Gastrocnemius medialis (tissue), 4 donors: ENCODE measurements around the gene WDCP.
"Not testable (repeated sequence)": the region's sequence is repeated elsewhere in the genome, so short reads cannot be mapped to it uniquely, and the experiment has no call there.

Experiments
- CTCF ChIP-seq, 5 experiments: fragments of 450-650 bp in 3 of 5; fragments of 200-600 bp in 2 of 5; sonication (generic) in 2 of 5; IDR thresholded peaks in 4 of 5; conservative IDR thresholded peaks in 1 of 5; 1 replicate in 4 of 5; 2 replicates in 1 of 5; pipeline ENCODE4 v1.5.1; 2016 to 2019; ENCODE audit warnings: antibody characterized with exemption in 5 of 5, mild to moderate bottlenecking in 3 of 5, moderate library complexity in 3 of 5
- POLR2A ChIP-seq, 2 donors: fragments of 450-650 bp; IDR thresholded peaks; one replicate each; pipeline ENCODE4 v1.6.1; 2017; ENCODE audit warnings: antibody characterized with exemption in 2 of 2, mild to moderate bottlenecking in 2 of 2, moderate library complexity in 2 of 2

DNA sequence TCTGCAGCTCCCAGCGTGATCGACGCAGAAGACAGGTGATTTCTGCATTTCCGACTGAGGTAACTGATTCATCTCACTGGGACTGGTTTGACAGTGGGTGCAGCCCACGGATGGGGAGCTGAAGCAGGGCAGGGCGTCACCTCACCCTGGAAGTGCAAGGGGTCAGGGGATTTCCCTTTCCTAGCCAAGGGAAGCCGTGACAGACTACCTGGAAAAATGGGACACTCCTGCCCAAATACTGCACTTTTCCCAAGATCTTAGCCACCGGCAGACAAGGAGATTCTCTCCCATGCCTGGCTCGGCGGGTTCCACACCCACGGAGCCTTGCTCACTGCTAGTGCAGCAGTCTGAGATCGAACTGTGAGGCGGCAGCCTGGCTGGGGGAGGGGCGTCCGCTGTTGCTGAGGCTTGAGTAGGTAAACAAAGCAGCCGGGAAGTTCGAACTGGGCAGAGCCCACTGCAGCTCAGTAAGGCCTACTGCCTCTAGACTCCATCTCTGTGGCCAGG, 48.0 kb upstream of the WDCP start:
- not testable (repeated sequence) for TF ChIP-seq CTCF (IDR thresholded peaks at IDR 0.05 in 4 of 5, conservative IDR thresholded peaks at IDR 0.05 in 1 of 5); POLR2A (IDR thresholded peaks at IDR 0.05)
